GM18873 (cell line): ENCODE data around the gene CLIP1.
"Not testable (repeated sequence)": the region's sequence is repeated elsewhere in the genome, so short reads cannot be mapped to it uniquely, and the experiment has no call there.

Experiments
- ATAC-seq: cut with Tn5 transposase; IDR thresholded peaks from one replicate; pipeline ENCODE4 v1.9.1; 2021; ENCODE audit warnings: mild to moderate bottlenecking, moderate library complexity, moderate number of reproducible peaks; ENCODE audit not compliant: unreplicated experiment, low FRiP score

CLIP1 gene

GRCh38 chr12:122421821-122422729 lies at the start of gene CLIP1:
Gene CLIP1 (minus strand): TSS chr12:122422669. CDS start chr12:122380452, 42,217 bp downstream.
- ATAC-seq: no peak

- no peak for ATAC-seq
These were observed 49.1 kb upstream of the CLIP1 start for GRCh38 chr12:122471324-122472226.

- not testable (repeated sequence) for ATAC-seq
These were observed 48.1 kb upstream of the CLIP1 start for GRCh38 chr12:122470576-122470975.

GRCh38 chr12:122469856-122470255 lies 47.4 kb upstream of the CLIP1 start:
- not testable (repeated sequence) for ATAC-seq

GRCh38 chr12:122467983-122468382 lies 45.5 kb upstream of the CLIP1 start:
- no peak for ATAC-seq

GRCh38 chr12:122464317-122465042 lies 42.0 kb upstream of the CLIP1 start:
- ATAC-seq: not testable (repeated sequence)

- ATAC-seq: no peak
These were observed 38.2 kb upstream of the CLIP1 start for GRCh38 chr12:122460641-122461040.

GRCh38 chr12:122460061-122460460 lies 37.6 kb upstream of the CLIP1 start:
- ATAC-seq: no peak

GRCh38 chr12:122459211-122459610 lies 36.7 kb upstream of the CLIP1 start:
- ATAC-seq: no peak

- no peak for ATAC-seq
These were observed 35.9 kb upstream of the CLIP1 start for GRCh38 chr12:122458105-122459035.

GRCh38 chr12:122457627-122458026 lies 35.2 kb upstream of the CLIP1 start:
- no peak for ATAC-seq

GRCh38 chr12:122454739-122455138 lies 32.3 kb upstream of the CLIP1 start:
- ATAC-seq: no peak

- no peak for ATAC-seq
These were observed 31.8 kb upstream of the CLIP1 start for GRCh38 chr12:122454250-122454721.

GRCh38 chr12:122452701-122453285 lies 30.3 kb upstream of the CLIP1 start:
- no peak for ATAC-seq

- no peak for ATAC-seq
These were observed 26.8 kb upstream of the CLIP1 start for GRCh38 chr12:122449317-122449716.

GRCh38 chr12:122447825-122448224 lies 25.4 kb upstream of the CLIP1 start:
- ATAC-seq: not testable (repeated sequence)

- ATAC-seq: not testable (repeated sequence)
These were observed 23.9 kb upstream of the CLIP1 start for GRCh38 chr12:122446390-122446789.

- ATAC-seq: not testable (repeated sequence)
These were observed 21.6 kb upstream of the CLIP1 start for GRCh38 chr12:122444071-122444470.

- not testable (repeated sequence) for ATAC-seq
These were observed 16.4 kb upstream of the CLIP1 start for GRCh38 chr12:122438822-122439221.
